Kidney (tissue), 14 donors: Measurements from ENCODE around the gene APRT. TPM values are rescaled to one million over a fixed set of nuclear protein-coding genes. Genes with fewer than 3 reads are reported as not detected.
"Not testable (repeated sequence)": the region's sequence is repeated elsewhere in the genome, so short reads cannot be mapped to it uniquely, and the experiment has no call there.

Experiments used
- DNase-seq, 5 donors: peaks; one replicate each; pipeline ENCODE4 v3.0.0-alpha.2; 2013 to 2020
- FAIRE-seq: peaks from 2 replicates; lab custom pipeline; 2012; peaks lifted over from hg19 to GRCh38; lab: Jason Lieb, UNC
- H3K27ac ChIP-seq, 2 donors: one replicate each; pipeline ENCODE4 v1.7.0; 2013; ENCODE audit warnings: low read depth in 2 of 2, low read length in 2 of 2, inconsistent platforms in 1 of 2
- H3K27me3 ChIP-seq: one replicate; pipeline ENCODE4 v1.7.1; 2013; ENCODE audit warnings: low read length, inconsistent platforms; ENCODE audit not compliant: control insufficient read depth, insufficient read depth
- H3K36me3 ChIP-seq, 3 donors: one replicate each; pipeline versions ENCODE4 v1.7.0 to v1.7.1; 2013; ENCODE audit warnings: low read length in 3 of 3, control low read depth in 1 of 3, inconsistent platforms in 1 of 3; ENCODE audit not compliant: insufficient read depth in 3 of 3, control insufficient read depth in 2 of 3
- H3K4me1 ChIP-seq, 3 donors: one replicate each; pipeline versions ENCODE4 v1.7.0 to v1.7.1; 2013; ENCODE audit warnings: low read length in 3 of 3, inconsistent platforms in 1 of 3, low read depth in 1 of 3; ENCODE audit not compliant: control insufficient read depth in 2 of 3, insufficient read depth in 2 of 3
- H3K4me3 ChIP-seq, 3 donors: one replicate each; pipeline versions ENCODE4 v1.7.0 to v1.8.1; 2013; ENCODE audit warnings: low read length in 3 of 3, control low read depth in 1 of 3, inconsistent platforms in 1 of 3
- H3K9ac ChIP-seq, 3 donors: one replicate each; pipeline versions ENCODE4 v1.7.0 to v1.7.1; 2013; ENCODE audit warnings: low read length in 3 of 3, control low read depth in 1 of 3, inconsistent platforms in 1 of 3
- H3K9me3 ChIP-seq, 3 donors: one replicate each; pipeline versions ENCODE4 v1.7.0 to v1.7.1; 2013; ENCODE audit warnings: low read length in 3 of 3, control low read depth in 1 of 3, inconsistent platforms in 1 of 3; ENCODE audit not compliant: control insufficient read depth in 2 of 3, insufficient read depth in 1 of 3
- CTCF ChIP-seq: IDR thresholded peaks from 3 replicates; pipeline ENCODE4 v1.5.1; 2012; ENCODE audit warnings: mild to moderate bottlenecking, moderate library complexity, borderline replicate concordance; ENCODE audit not compliant: insufficient read depth; ENCODE audit errors: extremely low read depth
- intact Hi-C: fragments of 100-400 bp; cut with DNase I; formaldehyde crosslinking; loops from one replicate; pipeline ENCODE4 v1.11.1; 2022
- polyA plus RNA-seq: library from polyadenylated mRNA; stranded (reverse); fragments of 350-450 nt; fragmentation: Illumina TruSeq; extraction: RNeasy Lipid Tissue Mini Kit (QIAGEN cat#74804); gene quantifications from one replicate; pipeline ENCODE4 v1.2.3, GENCODE V29; 2014; ENCODE audit warnings: low read depth, low replicate concordance; ENCODE audit not compliant: insufficient read depth
- total RNA-seq: library from RNA; stranded (reverse); fragmentation: NEBNext Ultra II Directional; extraction: Animal tissue kit (Norgen Biotek cat#: 25700); gene quantifications from one replicate; pipeline ENCODE4 v1.2.1, GENCODE V29; 2021
- donor health status: control.
- donor health status: control.
- donor health status: control.
- donor health status: control.
- donor health status: control.
- donor health status: DM: yes; HTN: yes; CAD: no.
- donor health status: Normal renal cell carcinoma (clear cell type).

APRT gene
- total and polyA plus RNA-seq, 2 donors from 2014 or later = 105 to 204 TPM

DNA sequence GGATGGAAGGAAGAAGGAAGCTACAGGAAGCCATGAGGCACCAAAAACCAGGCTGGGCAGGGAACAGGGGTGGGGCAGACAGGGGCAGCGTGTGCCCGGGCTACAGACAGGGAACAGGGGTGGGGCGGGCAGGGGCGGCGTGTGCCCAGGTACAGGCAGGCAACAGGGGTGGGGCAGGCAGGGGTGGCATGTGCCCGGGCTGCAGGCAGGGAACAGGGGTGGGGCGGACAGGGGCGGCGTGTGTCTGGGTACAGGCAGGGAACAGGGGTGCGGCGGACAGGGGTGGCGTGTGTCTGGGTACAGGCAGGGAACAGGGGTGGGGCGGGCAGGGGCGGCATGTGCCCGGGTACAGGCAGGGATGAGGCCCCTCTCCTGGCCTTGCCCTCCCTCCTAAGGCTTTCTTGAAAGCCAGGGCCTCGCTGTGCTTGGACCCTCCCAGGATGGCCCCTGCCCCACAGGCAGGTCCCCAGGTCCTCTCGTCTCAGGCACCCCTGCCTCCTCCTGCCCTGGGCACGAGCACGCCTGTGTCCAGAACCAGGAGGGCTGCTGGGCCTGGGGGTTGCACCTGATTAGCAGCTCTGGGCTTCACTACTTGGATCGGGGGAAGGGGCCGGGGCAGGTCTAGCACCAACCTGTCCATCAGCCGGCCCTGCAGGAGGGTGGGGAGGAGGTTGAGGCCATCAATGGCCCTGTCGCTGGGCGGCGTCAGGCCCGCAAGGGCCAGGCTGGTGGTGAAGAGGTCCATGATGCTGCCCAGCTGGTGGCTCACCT lies 14.5 kb upstream of the APRT start:
- no peak for FAIRE-seq
- no peak overlapping the region for H3K4me3 ChIP-seq
- intact Hi-C loops = no loop called here
- no peak overlapping the region for H3K27ac ChIP-seq
- no peak overlapping the region for H3K9ac ChIP-seq
- no peaks in the 10 kb centered on the region for H3K4me1 ChIP-seq
- no peak for DNase-seq
- no peaks in the 10 kb centered on the region for H3K27me3 ChIP-seq
- H3K36me3 ChIP-seq = peaks cover 0 to 2% (median 0%) of the 10 kb centered on the region in 3 donors
- no peaks in the 10 kb centered on the region for H3K9me3 ChIP-seq
- TF ChIP-seq CTCF = no peak

DNA sequence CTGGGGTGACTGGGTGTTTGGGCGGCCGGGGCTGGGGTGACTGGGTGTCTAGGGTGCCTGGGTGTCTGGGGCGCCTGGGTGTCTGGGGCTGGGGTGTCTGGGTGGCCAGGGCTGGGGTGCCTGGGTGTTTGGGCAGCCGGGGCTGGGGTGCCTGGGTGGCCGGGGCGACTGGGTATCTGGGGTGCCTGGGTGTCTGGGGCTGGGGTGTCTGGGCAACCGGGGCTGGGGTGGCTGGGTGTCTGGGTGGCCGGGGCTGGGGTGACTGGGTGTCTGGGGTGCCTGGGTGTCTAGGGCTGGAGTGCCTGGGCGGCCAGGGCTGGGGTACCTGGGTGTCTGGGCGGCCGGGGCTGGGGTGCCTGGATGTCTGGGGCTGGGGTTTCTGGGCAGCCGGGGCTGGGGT lies 13.4 kb upstream of the APRT start:
- no peak for FAIRE-seq
- no peak overlapping the region for H3K9ac ChIP-seq
- H3K4me1 ChIP-seq = no peaks in the 10 kb centered on the region
- no peak overlapping the region for H3K27ac ChIP-seq
- no peak for DNase-seq
- no peaks in the 10 kb centered on the region for H3K27me3 ChIP-seq
- H3K4me3 ChIP-seq = no peak overlapping the region
- H3K9me3 ChIP-seq = no peaks in the 10 kb centered on the region
- peaks cover 0 to 2% (median 0%) of the 10 kb centered on the region in 3 donors for H3K36me3 ChIP-seq
- intact Hi-C loops = no loop called here
- TF ChIP-seq CTCF = no peak

GRCh38 chr16:88824256-88825077 lies 12.7 kb upstream of the APRT start:
- Histone ChIP-seq H3K4me1 (no peaks in the 10 kb centered on the region), H3K36me3 (peaks cover 0 to 2% (median 0%) of the 10 kb centered on the region in 3 donors), H3K27me3 (no peaks in the 10 kb centered on the region), H3K9me3 (no peaks in the 10 kb centered on the region), H3K4me3 (no peak overlapping the region), H3K9ac (no peak overlapping the region), H3K27ac (no peak overlapping the region)
- intact Hi-C loops = no loop called here
- TF ChIP-seq CTCF = no peak
- FAIRE-seq = no peak
- DNase-seq = no peak

DNA sequence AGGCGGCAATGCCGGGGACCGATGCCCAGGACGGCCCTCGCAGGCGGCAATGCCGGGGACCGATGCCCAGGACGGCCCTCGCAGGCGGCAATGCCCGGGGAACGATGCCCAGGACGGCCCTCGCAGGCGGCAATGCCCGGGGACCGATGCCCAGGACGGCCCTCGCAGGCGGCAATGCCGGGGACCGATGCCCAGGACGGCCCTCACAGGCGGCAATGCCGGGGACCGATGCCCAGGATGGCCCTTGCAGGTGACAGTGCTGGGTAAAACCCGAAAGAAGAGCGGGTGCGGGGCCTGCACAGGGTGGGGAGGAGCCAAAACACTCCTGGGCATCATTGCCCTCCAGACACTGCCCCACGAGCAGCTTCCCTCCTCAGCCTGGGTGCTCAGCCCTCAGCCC lies 11.9 kb upstream of the APRT start:
- intact Hi-C loops, H3K4me3 ChIP-seq, H3K27me3 ChIP-seq, H3K4me1 ChIP-seq, FAIRE-seq, H3K9ac ChIP-seq, H3K9me3 ChIP-seq, H3K36me3 ChIP-seq, H3K27ac ChIP-seq, DNase-seq: not testable (repeated sequence)
